ENCODE data around the gene LMF1.
"Not testable (repeated sequence)": the region's sequence is repeated elsewhere in the genome, so short reads cannot be mapped to it uniquely, and the experiment has no call there.

LMF1 gene

DNA sequence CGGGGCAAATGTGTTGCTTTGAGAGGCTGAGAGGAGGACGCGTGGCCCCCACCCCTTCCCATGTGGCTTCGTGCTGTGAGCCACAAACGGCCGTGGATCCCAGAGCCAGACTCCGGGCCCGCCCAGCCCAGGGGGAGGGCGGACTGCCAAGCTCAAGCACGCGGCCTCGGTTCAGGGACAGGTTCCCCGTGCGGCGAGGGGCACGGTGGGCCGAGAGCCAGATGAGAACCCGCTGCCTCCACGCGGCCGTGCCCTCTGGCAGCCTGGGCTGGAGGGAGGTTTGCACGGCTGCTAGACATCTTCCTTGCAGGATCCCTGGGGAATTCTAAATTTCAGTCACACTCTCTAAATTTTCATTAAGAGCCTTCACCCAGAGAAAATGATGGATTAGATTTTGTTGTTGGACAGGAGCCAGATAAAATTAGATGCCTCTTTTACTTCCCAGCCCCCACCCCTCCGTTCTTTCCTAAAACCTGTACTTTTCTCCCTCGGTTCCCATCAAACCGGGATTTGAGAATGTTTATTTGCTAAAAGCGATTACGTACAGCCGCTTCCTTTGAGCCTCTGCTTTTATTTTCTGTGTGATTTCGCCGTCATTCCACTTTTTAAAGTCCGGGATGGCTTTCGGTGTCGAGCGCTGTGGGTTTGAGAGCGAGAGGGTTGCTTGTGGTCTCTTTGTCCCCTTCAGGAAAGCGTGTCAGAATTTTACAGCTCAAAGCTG lies 145.3 kb downstream of the LMF1 start:
- no peak overlapping the region for H3K4me3 ChIP-seq (ENCODE audit: low read length)
- DNase-seq (ENCODE audit: low read depth) = peak; percentile 13
- no peak for TF ChIP-seq CTCF (conservative IDR thresholded peaks at IDR 0.05; ENCODE audit: low read length)

DNA sequence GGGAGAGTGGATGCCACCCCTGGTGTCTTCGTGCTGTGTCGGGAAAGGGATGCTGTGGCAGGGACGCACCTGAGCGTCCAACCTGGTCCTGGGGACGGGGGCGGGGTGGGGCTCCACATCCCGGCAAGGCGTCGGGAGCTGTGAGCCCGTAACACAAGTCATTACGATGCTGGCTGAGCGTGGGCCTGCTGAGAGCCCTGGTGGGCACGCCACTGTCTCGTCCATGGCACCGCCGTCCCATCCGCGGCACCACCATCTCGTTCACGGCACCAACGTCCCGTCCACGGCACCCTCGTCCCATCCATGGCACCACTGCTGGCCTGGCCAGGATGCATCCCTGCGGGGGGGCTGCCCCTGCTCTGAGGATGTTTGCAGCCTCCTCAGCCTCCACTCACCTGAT lies 146.2 kb downstream of the LMF1 start:
- DNase-seq (ENCODE audit: low read depth) = no peak

GRCh38 chr16:824194-824593 lies 146.6 kb downstream of the LMF1 start:
- no peak overlapping the region for H3K4me3 ChIP-seq (ENCODE audit: low read length)
- DNase-seq (ENCODE audit: low read depth) = no peak
- no peak for TF ChIP-seq CTCF (conservative IDR thresholded peaks at IDR 0.05; ENCODE audit: low read length)

More for the DNA sequence above, 146.2 kb downstream of the LMF1 start:
- no peak for TF ChIP-seq CTCF (conservative IDR thresholded peaks at IDR 0.05; ENCODE audit: low read length)
- H3K4me3 ChIP-seq (ENCODE audit: low read length) = no peak overlapping the region

GRCh38 chr16:822909-823297 lies 147.9 kb downstream of the LMF1 start:
- H3K4me3 ChIP-seq (ENCODE audit: low read length) = no peak overlapping the region
- TF ChIP-seq CTCF (conservative IDR thresholded peaks at IDR 0.05; ENCODE audit: low read length) = no peak
- no peak for DNase-seq (ENCODE audit: low read depth)

DNA sequence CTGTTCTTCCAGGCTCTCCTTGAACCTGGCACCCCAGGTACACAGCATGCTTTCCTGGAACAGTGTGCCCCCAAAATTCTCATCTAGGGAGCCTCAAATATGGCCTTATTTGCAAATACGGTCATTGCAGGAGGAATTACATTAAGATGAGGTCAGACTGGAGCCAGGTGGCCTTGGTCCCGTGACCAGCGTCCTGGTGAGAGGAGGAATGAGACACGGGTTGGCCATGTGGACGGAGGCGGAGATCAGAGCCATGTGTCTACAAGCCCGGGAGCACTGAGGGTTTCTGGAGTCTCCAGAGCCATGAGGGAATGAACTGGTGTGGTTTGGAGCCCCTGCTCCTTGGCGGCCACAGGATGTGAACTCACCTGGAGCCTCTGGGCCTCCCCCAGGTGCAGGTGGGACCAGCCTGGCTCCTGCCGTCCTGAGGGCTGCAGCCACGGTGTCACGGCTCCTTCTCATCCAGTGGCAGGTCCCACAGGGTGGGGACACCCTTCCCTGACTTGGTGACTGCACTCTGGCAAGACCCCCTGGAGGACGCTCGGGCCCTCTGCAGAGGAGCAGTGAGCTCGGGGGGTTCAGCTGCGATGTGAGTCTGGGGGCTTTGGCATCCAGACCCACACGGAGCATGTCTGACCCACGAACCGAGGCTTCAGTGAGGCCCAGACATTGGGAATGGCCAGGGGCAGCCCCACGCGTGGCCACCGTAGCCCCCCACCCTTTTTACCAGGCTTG lies 148.4 kb downstream of the LMF1 start:
- TF ChIP-seq CTCF (conservative IDR thresholded peaks at IDR 0.05; ENCODE audit: low read length) = no peak
- no peak for DNase-seq (ENCODE audit: low read depth)
- no peak overlapping the region for H3K4me3 ChIP-seq (ENCODE audit: low read length)

DNA sequence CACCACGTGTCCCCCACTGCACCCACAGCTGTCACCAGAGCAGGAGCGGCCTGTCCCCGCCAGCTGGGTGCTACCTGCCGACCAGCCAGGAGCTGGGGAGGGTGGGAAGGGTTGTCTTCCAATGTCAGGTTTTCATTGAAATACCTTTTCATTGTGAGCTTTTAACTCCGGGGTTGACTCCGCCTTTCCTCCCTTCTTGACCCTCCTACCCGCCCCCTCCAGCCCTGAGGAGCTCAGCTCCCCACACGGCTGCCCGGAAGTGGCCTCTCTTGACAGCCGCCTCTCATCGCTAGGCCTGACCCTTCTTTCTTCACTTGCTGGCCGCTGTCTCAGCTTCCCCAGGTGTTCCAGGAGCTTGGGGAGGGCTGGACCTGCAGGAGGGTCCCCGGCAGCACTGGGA lies 149.0 kb downstream of the LMF1 start:
- no peak for TF ChIP-seq CTCF (conservative IDR thresholded peaks at IDR 0.05; ENCODE audit: low read length)
- no peak for DNase-seq (ENCODE audit: low read depth)
- H3K4me3 ChIP-seq (ENCODE audit: low read length) = no peak overlapping the region

DNA sequence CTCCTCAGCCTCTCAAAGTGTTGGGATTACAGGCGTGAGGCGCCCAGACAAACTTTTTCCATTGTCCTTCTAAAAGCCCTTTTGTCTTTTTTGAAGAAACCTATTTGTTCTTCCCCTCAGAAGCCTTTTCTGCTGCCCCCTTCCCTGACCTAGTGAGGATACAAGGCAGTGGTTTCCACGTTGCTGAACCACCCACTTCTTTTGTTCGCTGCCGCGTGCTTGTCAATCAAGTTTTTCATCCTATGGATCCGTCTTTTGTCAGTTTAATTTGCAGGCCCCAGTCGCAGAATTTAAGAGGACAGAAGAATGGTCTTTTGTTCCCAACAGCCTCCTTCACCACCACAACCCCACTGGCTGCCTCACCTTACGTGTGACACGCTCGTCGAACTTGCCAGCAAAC lies 150.0 kb downstream of the LMF1 start:
- H3K4me3 ChIP-seq (ENCODE audit: low read length) = no peak overlapping the region
- no peak for DNase-seq (ENCODE audit: low read depth)
- no peak for TF ChIP-seq CTCF (conservative IDR thresholded peaks at IDR 0.05; ENCODE audit: low read length)

DNA sequence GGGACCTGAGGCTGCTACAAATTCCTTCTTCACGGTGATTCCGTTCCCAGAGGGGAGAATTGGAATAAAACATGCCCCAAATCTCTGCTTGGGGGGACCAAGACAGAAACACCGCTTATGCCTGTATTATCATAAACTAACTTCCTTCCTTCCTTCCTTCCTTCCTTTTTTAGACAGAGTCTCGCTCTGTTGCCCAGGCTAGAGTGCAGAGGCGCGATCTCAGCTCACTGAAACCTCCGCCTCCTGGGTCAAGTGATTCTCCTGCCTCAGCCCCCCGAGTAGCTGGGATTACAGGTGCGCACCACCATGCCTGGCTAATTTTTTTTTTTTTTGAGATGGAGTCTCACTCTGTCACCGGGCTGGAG lies 150.8 kb downstream of the LMF1 start:
- not testable (repeated sequence) for DNase-seq (ENCODE audit: low read depth); H3K4me3 ChIP-seq (ENCODE audit: low read length)

Data from AG10803 (cell line).